Activated naive CD8-positive, alpha-beta T cell treated with anti-CD3 and anti-CD28 coated beads, Interleukin-2, amount 50 U/mL, for 24 hours (primary cell): ENCODE data around the gene NRCAM.

Experiments
- ATAC-seq: fragments of 150-1000 bp; cut with Tn5 transposase; one replicate; pipeline ENCODE4 v1.10.0; 2021
- DNase-seq: peaks from one replicate; pipeline ENCODE4 v3.0.0; 2021
- H3K27ac Mint-ChIP-seq: one replicate; pipeline ENCODE4 v1.8.0; 2021; ENCODE audit warnings: mild to moderate bottlenecking, mixed read lengths
- H3K27me3 Mint-ChIP-seq: one replicate; pipeline ENCODE4 v1.8.0; 2021; ENCODE audit warnings: mixed read lengths
- H3K36me3 Mint-ChIP-seq: one replicate; pipeline ENCODE4 v1.8.0; 2021; ENCODE audit warnings: low read depth, mixed read lengths
- H3K4me1 Mint-ChIP-seq: one replicate; pipeline ENCODE4 v1.8.0; 2021; ENCODE audit warnings: mixed read lengths
- H3K4me3 Mint-ChIP-seq: one replicate; pipeline ENCODE4 v1.8.0; 2021; ENCODE audit warnings: mild to moderate bottlenecking, moderate library complexity, mixed read lengths
- H3K9me3 Mint-ChIP-seq: one replicate; pipeline ENCODE4 v1.8.0; 2021; ENCODE audit warnings: mixed read lengths

NRCAM gene

GRCh38 chr7:108231221-108231620, 225.0 kb downstream of the NRCAM start:
- Mint-ChIP-seq H3K9me3 (no peaks in the 10 kb centered on the region), H3K27ac (no peak overlapping the region), H3K27me3 (no peaks in the 10 kb centered on the region), H3K4me3 (no peak overlapping the region), H3K4me1 (peaks cover 15% of the 10 kb centered on the region), H3K36me3 (no peaks in the 10 kb centered on the region)
- no peak for DNase-seq
- no peak for ATAC-seq

GRCh38 chr7:108227366-108227765, 228.9 kb downstream of the NRCAM start:
- H3K4me3 Mint-ChIP-seq: no peak overlapping the region
- DNase-seq (no peak), ATAC-seq (no peak)
- H3K27ac Mint-ChIP-seq: no peak overlapping the region
- H3K9me3 Mint-ChIP-seq: no peaks in the 10 kb centered on the region
- H3K36me3 Mint-ChIP-seq: no peaks in the 10 kb centered on the region
- H3K27me3 Mint-ChIP-seq: no peaks in the 10 kb centered on the region
- H3K4me1 Mint-ChIP-seq: no peaks in the 10 kb centered on the region

GRCh38 chr7:108226816-108227299, 229.4 kb downstream of the NRCAM start:
- no peaks in the 10 kb centered on the region for H3K4me1 Mint-ChIP-seq
- no peaks in the 10 kb centered on the region for H3K27me3 Mint-ChIP-seq
- ATAC-seq (no peak), DNase-seq (no peak)
- peaks cover 4% of the 10 kb centered on the region for H3K36me3 Mint-ChIP-seq
- no peak overlapping the region for H3K27ac Mint-ChIP-seq
- H3K4me3 Mint-ChIP-seq: no peak overlapping the region
- H3K9me3 Mint-ChIP-seq: no peaks in the 10 kb centered on the region

- Mint-ChIP-seq H3K27ac (no peak overlapping the region), H3K36me3 (peaks cover 7% of the 10 kb centered on the region), H3K27me3 (no peaks in the 10 kb centered on the region), H3K4me3 (no peak overlapping the region), H3K9me3 (peaks cover 4% of the 10 kb centered on the region), H3K4me1 (no peaks in the 10 kb centered on the region)
- ATAC-seq: no peak
- DNase-seq: no peak
Measured at GRCh38 chr7:108225531-108226181, 230.6 kb downstream of the NRCAM start.

GRCh38 chr7:108224387-108224786, 231.8 kb downstream of the NRCAM start:
- H3K4me1 Mint-ChIP-seq: no peaks in the 10 kb centered on the region
- H3K27me3 Mint-ChIP-seq: no peaks in the 10 kb centered on the region
- no peak overlapping the region for H3K4me3 Mint-ChIP-seq
- ATAC-seq: no peak
- H3K27ac Mint-ChIP-seq: no peak overlapping the region
- no peak for DNase-seq
- H3K36me3 Mint-ChIP-seq: peaks cover 7% of the 10 kb centered on the region
- peaks cover 4% of the 10 kb centered on the region for H3K9me3 Mint-ChIP-seq

GRCh38 chr7:108222236-108222892, 233.9 kb downstream of the NRCAM start:
- ATAC-seq: no peak
- Mint-ChIP-seq H3K4me1 (peaks cover 6% of the 10 kb centered on the region), H3K27me3 (peaks cover 2% of the 10 kb centered on the region), H3K27ac (no peak overlapping the region), H3K36me3 (peaks cover 10% of the 10 kb centered on the region), H3K4me3 (no peak overlapping the region), H3K9me3 (peaks cover 8% of the 10 kb centered on the region)
- DNase-seq: no peak

GRCh38 chr7:108211382-108212201, 244.6 kb downstream of the NRCAM start:
- Mint-ChIP-seq H3K27ac (peak overlapping the region; percentile 40), H3K27me3 (no peaks in the 10 kb centered on the region), H3K4me1 (peaks cover 14% of the 10 kb centered on the region), H3K4me3 (no peak overlapping the region), H3K9me3 (no peaks in the 10 kb centered on the region), H3K36me3 (no peaks in the 10 kb centered on the region)
- DNase-seq (peak; percentile 24), ATAC-seq (peak; percentile 40)

- H3K36me3 Mint-ChIP-seq: no peaks in the 10 kb centered on the region
- peak overlapping the region; percentile 7 for H3K27ac Mint-ChIP-seq
- no peaks in the 10 kb centered on the region for H3K9me3 Mint-ChIP-seq
- no peak overlapping the region for H3K4me3 Mint-ChIP-seq
- DNase-seq (no peak), ATAC-seq (no peak)
- peaks cover 14% of the 10 kb centered on the region for H3K4me1 Mint-ChIP-seq
- no peaks in the 10 kb centered on the region for H3K27me3 Mint-ChIP-seq
Measured at GRCh38 chr7:108210796-108211195, 245.4 kb downstream of the NRCAM start.

GRCh38 chr7:108205311-108205710, 250.9 kb downstream of the NRCAM start:
- no peak overlapping the region for H3K4me3 Mint-ChIP-seq
- no peaks in the 10 kb centered on the region for H3K4me1 Mint-ChIP-seq
- ATAC-seq: no peak
- H3K27ac Mint-ChIP-seq: no peak overlapping the region
- no peaks in the 10 kb centered on the region for H3K9me3 Mint-ChIP-seq
- H3K36me3 Mint-ChIP-seq: no peaks in the 10 kb centered on the region
- H3K27me3 Mint-ChIP-seq: no peaks in the 10 kb centered on the region
- DNase-seq: no peak

GRCh38 chr7:108204281-108204796, 251.9 kb downstream of the NRCAM start:
- Mint-ChIP-seq H3K27ac (no peak overlapping the region), H3K9me3 (no peaks in the 10 kb centered on the region), H3K4me3 (no peak overlapping the region), H3K4me1 (no peaks in the 10 kb centered on the region), H3K27me3 (no peaks in the 10 kb centered on the region), H3K36me3 (no peaks in the 10 kb centered on the region)
- ATAC-seq: no peak
- DNase-seq: no peak

GRCh38 chr7:108203537-108203936, 252.7 kb downstream of the NRCAM start:
- H3K27me3 Mint-ChIP-seq: no peaks in the 10 kb centered on the region
- DNase-seq: no peak
- H3K36me3 Mint-ChIP-seq: no peaks in the 10 kb centered on the region
- no peaks in the 10 kb centered on the region for H3K9me3 Mint-ChIP-seq
- no peak for ATAC-seq
- H3K4me3 Mint-ChIP-seq: no peak overlapping the region
- no peaks in the 10 kb centered on the region for H3K4me1 Mint-ChIP-seq
- no peak overlapping the region for H3K27ac Mint-ChIP-seq

GRCh38 chr7:108202743-108203142, 253.5 kb downstream of the NRCAM start:
- H3K36me3 Mint-ChIP-seq: no peaks in the 10 kb centered on the region
- H3K4me3 Mint-ChIP-seq: no peak overlapping the region
- no peaks in the 10 kb centered on the region for H3K27me3 Mint-ChIP-seq
- no peak for ATAC-seq
- H3K4me1 Mint-ChIP-seq: no peaks in the 10 kb centered on the region
- H3K9me3 Mint-ChIP-seq: no peaks in the 10 kb centered on the region
- no peak overlapping the region for H3K27ac Mint-ChIP-seq
- no peak for DNase-seq

- Mint-ChIP-seq H3K27ac (no peak overlapping the region), H3K4me1 (no peaks in the 10 kb centered on the region), H3K9me3 (no peaks in the 10 kb centered on the region), H3K4me3 (no peak overlapping the region), H3K27me3 (no peaks in the 10 kb centered on the region), H3K36me3 (no peaks in the 10 kb centered on the region)
- DNase-seq (no peak), ATAC-seq (no peak)
Measured at GRCh38 chr7:108201766-108202165, 254.5 kb downstream of the NRCAM start.

GRCh38 chr7:108200326-108200725, 255.9 kb downstream of the NRCAM start:
- ATAC-seq: no peak
- no peak overlapping the region for H3K27ac Mint-ChIP-seq
- no peaks in the 10 kb centered on the region for H3K27me3 Mint-ChIP-seq
- H3K4me3 Mint-ChIP-seq: no peak overlapping the region
- DNase-seq: no peak
- H3K4me1 Mint-ChIP-seq: no peaks in the 10 kb centered on the region
- no peaks in the 10 kb centered on the region for H3K36me3 Mint-ChIP-seq
- H3K9me3 Mint-ChIP-seq: no peaks in the 10 kb centered on the region
